GM12872 (cell line): Measurements from ENCODE around the gene TMEM42.

Source experiments
- CTCF ChIP-seq: IDR thresholded peaks from 3 replicates; pipeline ENCODE4 v1.5.1; 2011; ENCODE audit warnings: low read depth, mild to moderate bottlenecking, low read length, moderate library complexity; ENCODE audit not compliant: insufficient read depth

TMEM42 gene

GRCh38 chr3:44883213-44883955 lies 21.7 kb downstream of the TMEM42 start:
- TF ChIP-seq CTCF: no peak

DNA sequence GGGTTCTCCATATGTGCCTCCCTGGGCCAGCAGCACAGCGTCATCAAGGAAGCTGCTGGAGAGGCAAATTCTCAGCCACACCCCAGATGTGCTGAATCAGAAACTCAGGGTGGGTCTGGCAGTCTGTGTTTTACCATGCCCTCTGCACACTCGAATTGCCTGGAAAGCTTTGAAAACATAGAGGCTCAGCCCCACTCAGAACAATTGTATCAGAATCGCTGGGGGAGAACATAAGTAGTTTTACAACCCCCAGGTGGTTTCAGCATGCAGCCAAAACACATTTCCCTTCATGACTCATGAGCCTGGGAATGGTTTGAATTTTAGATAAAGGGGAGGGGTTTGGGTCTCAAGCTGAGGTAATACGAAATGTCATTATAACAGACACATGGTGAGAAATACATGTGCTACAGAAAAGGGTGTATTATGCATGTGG lies 22.3 kb downstream of the TMEM42 start:
- no peak for TF ChIP-seq CTCF

DNA sequence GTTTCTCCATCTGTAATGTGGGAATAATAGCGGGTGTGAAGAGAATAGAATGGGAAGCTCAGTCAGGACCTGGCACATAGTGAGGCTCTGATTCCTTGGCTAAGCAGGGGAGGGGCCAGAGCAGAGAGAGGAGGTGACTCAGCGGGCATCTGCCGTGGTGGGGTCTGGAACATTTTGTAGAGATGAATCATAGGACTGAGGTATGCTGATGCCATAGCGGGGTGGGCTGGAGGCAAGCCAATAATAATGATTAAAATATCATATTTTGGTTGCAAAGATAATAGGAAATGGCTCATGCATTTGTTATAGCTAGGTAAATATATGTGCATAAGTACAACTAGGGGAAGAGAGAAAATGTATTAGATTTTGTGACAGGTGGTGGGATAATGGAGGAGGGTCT lies 23.9 kb downstream of the TMEM42 start:
- TF ChIP-seq CTCF: no peak

- TF ChIP-seq CTCF: no peak
Observed at GRCh38 chr3:44886561-44886960, 24.8 kb downstream of the TMEM42 start.

- TF ChIP-seq CTCF: no peak
Observed at GRCh38 chr3:44887101-44887500, 25.4 kb downstream of the TMEM42 start.

DNA sequence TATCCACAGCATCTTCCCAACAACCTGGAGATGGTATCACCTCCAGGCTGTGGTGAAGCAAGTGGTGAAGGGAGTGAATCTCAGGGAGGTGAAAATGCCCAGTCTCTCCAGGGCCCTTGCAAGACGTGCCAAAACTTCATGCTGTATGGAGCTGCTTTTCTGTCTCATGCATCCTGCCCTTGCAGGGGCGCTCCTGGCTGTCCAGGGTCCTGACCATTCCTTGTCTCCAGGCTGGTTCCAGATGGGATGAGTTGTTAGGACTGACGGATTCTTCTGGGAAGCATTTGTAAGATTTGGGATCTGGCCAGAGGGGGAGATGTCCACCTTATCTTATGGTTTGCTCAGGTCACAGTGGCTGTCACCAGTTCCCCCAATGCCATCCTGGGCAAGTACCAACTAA lies 28.5 kb downstream of the TMEM42 start:
- no peak for TF ChIP-seq CTCF

DNA sequence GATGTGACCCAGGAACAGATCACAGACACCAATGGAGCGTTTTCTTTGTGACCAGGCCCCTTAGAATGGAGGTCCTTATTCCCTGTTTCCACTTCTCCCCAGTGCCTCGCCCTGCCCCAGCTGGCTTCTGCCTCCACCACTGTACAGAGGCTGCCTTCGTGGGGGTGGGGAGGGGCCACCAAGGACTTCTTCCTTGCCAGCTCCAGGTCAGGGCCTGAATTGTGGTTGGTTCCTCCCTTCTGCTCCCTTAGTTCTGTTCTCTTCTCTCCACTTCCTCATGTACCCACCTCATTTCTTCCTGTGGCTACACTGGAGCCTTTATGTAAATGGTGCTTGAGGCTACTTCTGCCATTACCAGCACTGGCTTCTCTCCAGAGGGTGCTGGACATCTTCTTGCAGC lies 29.1 kb downstream of the TMEM42 start:
- no peak for TF ChIP-seq CTCF
